MM.1S (cell line): ENCODE results near the gene CFAP70.

Source experiments
- DNase-seq: peaks from one replicate; pipeline ENCODE4 v3.0.0-alpha.2; 2015
- H2AFZ ChIP-seq: fragments of 300-600 bp; sonication (generic); 2 replicates; pipeline ENCODE4 v1.6.0; 2016; ENCODE audit warnings: antibody characterized with exemption, low read length
- H3F3A ChIP-seq: fragments of 300-600 bp; sonication (generic); 2 replicates; pipeline ENCODE4 v1.6.1; 2016; ENCODE audit warnings: mild to moderate bottlenecking, antibody characterized with exemption, low read length, moderate library complexity, mixed read lengths; ENCODE audit not compliant: insufficient read depth
- H3K27ac ChIP-seq: fragments of 300-600 bp; sonication (generic); 2 replicates; pipeline ENCODE4 v1.5.1; 2016; ENCODE audit warnings: mild to moderate bottlenecking, low read length
- H3K27me3 ChIP-seq: fragments of 300-600 bp; sonication (generic); replicated peaks from 2 replicates; pipeline ENCODE4 v1.6.0; 2016; ENCODE audit warnings: low read length; ENCODE audit not compliant: insufficient read depth
- H3K36me3 ChIP-seq: fragments of 300-600 bp; sonication (generic); replicated peaks from 2 replicates; pipeline ENCODE4 v1.6.1; 2016; ENCODE audit warnings: mild to moderate bottlenecking, low read length, mixed read lengths; ENCODE audit not compliant: insufficient read depth
- H3K4me1 ChIP-seq: fragments of 300-600 bp; sonication (generic); 2 replicates; pipeline ENCODE4 v1.6.1; 2016; ENCODE audit warnings: low read length, mixed read lengths
- H3K4me2 ChIP-seq: fragments of 300-600 bp; sonication (generic); 2 replicates; pipeline ENCODE4 v1.6.0; 2016; ENCODE audit warnings: low read depth, low read length
- H3K4me3 ChIP-seq: fragments of 300-600 bp; sonication (generic); 2 replicates; pipeline ENCODE4 v1.5.1; 2016; ENCODE audit warnings: low read length, mixed read lengths
- H3K79me2 ChIP-seq: fragments of 300-600 bp; sonication (generic); 2 replicates; pipeline ENCODE4 v1.6.1; 2016; ENCODE audit warnings: mixed run types, low read length, mixed read lengths
- H3K9ac ChIP-seq: fragments of 300-600 bp; sonication (generic); 2 replicates; pipeline ENCODE4 v1.6.1; 2016; ENCODE audit warnings: low read length, mixed read lengths
- H3K9me2 ChIP-seq: fragments of 300-600 bp; sonication (generic); replicated peaks from 2 replicates; pipeline ENCODE4 v1.6.1; 2016; ENCODE audit warnings: mild to moderate bottlenecking, low read length, mixed read lengths; ENCODE audit not compliant: insufficient read depth
- H3K9me3 ChIP-seq: fragments of 300-600 bp; sonication (generic); replicated peaks from 2 replicates; pipeline ENCODE4 v1.6.1; 2016; ENCODE audit warnings: mild to moderate bottlenecking, low read length, mixed read lengths; ENCODE audit not compliant: insufficient read depth
- H4K20me1 ChIP-seq: fragments of 300-600 bp; sonication (generic); 2 replicates; pipeline ENCODE4 v1.6.1; 2016; ENCODE audit warnings: mild to moderate bottlenecking, low read length, moderate library complexity, mixed read lengths; ENCODE audit not compliant: insufficient read depth
- EZH2 ChIP-seq: fragments of 300-600 bp; sonication (generic); optimal IDR thresholded peaks from 2 replicates; pipeline ENCODE3; 2017; ENCODE audit warnings: low read depth, mild to moderate bottlenecking, antibody characterized with exemption, low read length, mixed read lengths
- EZH2phosphoT487 ChIP-seq: fragments of 300-600 bp; sonication (generic); IDR thresholded peaks from 2 replicates; pipeline ENCODE4 v1.6.1; 2018; ENCODE audit warnings: antibody characterized with exemption, low read length
- TF ChIP-seq, protein P1 (sequence below): fragments of 300-600 bp; sonication (generic); IDR thresholded peaks from 2 replicates; pipeline ENCODE4 v1.5.1; 2016; ENCODE audit warnings: antibody characterized with exemption, low read length, mixed read lengths

CFAP70 gene

GRCh38 chr10:73247509-73248258 is 111.0 kb downstream of the CFAP70 start:
- peak; percentile 39 for DNase-seq
- peak overlapping the region; percentile 88 for H3K4me3 ChIP-seq
- H3K4me2 ChIP-seq: peak overlapping the region; percentile 83
- H3K36me3 ChIP-seq: peaks cover 13% of the 10 kb centered on the region
- H3K27ac ChIP-seq: peak overlapping the region; percentile 94
- H4K20me1 ChIP-seq: 0 out of 2 replicates have a peak, but pooled peaks cover 9% of the 10 kb centered on the region
- no peaks in the 10 kb centered on the region for H3K9me2 ChIP-seq
- H3K27me3 ChIP-seq: no peaks in the 10 kb centered on the region
- H3K9me3 ChIP-seq: no peaks in the 10 kb centered on the region
- peaks cover 28% of the 10 kb centered on the region for H3K4me1 ChIP-seq
- H2AFZ ChIP-seq: peak overlapping the region; percentile 37
- TF ChIP-seq, protein P1, sequence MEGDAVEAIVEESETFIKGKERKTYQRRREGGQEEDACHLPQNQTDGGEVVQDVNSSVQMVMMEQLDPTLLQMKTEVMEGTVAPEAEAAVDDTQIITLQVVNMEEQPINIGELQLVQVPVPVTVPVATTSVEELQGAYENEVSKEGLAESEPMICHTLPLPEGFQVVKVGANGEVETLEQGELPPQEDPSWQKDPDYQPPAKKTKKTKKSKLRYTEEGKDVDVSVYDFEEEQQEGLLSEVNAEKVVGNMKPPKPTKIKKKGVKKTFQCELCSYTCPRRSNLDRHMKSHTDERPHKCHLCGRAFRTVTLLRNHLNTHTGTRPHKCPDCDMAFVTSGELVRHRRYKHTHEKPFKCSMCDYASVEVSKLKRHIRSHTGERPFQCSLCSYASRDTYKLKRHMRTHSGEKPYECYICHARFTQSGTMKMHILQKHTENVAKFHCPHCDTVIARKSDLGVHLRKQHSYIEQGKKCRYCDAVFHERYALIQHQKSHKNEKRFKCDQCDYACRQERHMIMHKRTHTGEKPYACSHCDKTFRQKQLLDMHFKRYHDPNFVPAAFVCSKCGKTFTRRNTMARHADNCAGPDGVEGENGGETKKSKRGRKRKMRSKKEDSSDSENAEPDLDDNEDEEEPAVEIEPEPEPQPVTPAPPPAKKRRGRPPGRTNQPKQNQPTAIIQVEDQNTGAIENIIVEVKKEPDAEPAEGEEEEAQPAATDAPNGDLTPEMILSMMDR: no peak
- TF ChIP-seq EZH2phosphoT487: no peak
- TF ChIP-seq EZH2: no peak
- peak overlapping the region; percentile 95 for H3K9ac ChIP-seq
- H3K79me2 ChIP-seq: peaks cover 74% of the 10 kb centered on the region
- H3F3A ChIP-seq: peaks cover 36% of the 10 kb centered on the region

DNA sequence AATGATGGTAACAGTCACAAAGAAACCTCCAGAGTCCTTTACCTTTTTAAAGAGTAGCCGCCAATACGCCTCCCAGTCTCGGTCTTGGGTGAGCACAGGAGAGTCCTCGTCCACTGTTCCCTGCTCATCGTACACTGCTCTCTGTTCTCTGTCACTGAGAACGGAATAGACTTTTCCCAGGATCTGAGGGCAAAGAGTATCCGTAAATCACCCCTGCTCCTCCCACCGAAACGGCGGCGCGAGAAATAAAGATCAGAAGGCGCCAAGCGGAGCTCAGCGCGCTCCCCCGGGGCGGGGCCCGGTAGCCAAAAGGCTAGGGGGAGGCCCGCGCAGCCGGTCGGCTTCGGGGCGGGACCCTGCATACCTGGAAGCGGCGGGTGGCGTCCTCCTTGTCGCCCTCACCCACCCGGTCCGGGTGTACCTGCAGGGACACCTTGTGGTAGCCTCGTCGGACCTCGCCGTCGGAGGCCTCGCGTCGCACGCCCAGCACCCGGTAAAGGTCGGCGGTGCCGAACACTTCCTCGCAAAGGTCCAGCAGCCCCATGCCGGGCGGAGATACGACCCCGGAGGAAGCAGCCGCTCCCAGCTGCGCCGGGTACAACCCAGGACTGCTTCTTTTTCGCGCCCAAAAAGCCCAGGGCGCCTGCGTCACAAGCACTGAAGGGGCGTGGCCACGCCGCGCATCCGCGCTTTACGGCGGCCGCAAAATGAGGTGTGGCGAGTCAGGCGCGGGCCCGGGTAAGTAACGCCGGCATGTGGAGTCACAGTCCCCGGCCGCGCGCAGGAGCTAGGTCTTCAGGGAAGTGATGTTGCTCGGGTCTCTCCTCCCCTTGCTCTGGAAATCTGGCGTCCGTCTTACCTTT is 111.8 kb downstream of the CFAP70 start, which contains the start of gene DNAJC9:
DNAJC9 (minus strand) TSS at position 610 of the 863 bp plus-strand sequence; CDS start at position 544, 66 bp downstream.
- Histone ChIP-seq H3K9me3 (no peaks in the 10 kb centered on the region), H3K4me3 (peak within 1 kb of the TSS; percentile 88), H3K4me1 (peaks cover 28% of the 10 kb centered on the region), H4K20me1 (0 out of 2 replicates have a peak, but pooled peaks cover 9% of the 10 kb centered on the region), H3K4me2 (peak within 1 kb of the TSS; percentile 83), H3K9ac (peak within 1 kb of the TSS; percentile 95), H3K79me2 (peaks cover 73% of the 10 kb centered on the region), H3K9me2 (no peaks in the 10 kb centered on the region), H3F3A (peaks cover 35% of the 10 kb centered on the region), H3K27ac (peak within 1 kb of the TSS; percentile 94), H3K27me3 (no peaks in the 10 kb centered on the region), H3K36me3 (peaks cover 18% of the 10 kb centered on the region), H2AFZ (peak within 1 kb of the TSS; percentile 53)
- peak; percentile 95 for DNase-seq
- TF ChIP-seq, protein P1: no peak
- TF ChIP-seq EZH2phosphoT487 (no peak), EZH2 (no peak)

GRCh38 chr10:73246322-73246645 is 112.4 kb downstream of the CFAP70 start:
- DNase-seq: peak; percentile 17
- peak overlapping the region; percentile 94; the same call in 1 of the 2 replicates for H3K27ac ChIP-seq
- peaks cover 71% of the 10 kb centered on the region for H3K79me2 ChIP-seq

More at GRCh38 chr10:73246322-73246645, 112.4 kb downstream of the CFAP70 start:
- peak overlapping the region; percentile 88 for H3K4me3 ChIP-seq
- peak overlapping the region; percentile 83 for H3K4me2 ChIP-seq
- H3K9me2 ChIP-seq: no peaks in the 10 kb centered on the region
- no peaks in the 10 kb centered on the region for H3K27me3 ChIP-seq
- H3K4me1 ChIP-seq: peaks cover 28% of the 10 kb centered on the region
- TF ChIP-seq EZH2phosphoT487: no peak
- no peak for TF ChIP-seq EZH2
- TF ChIP-seq, protein P1: no peak
- H3K9ac ChIP-seq: peak overlapping the region; percentile 95
- H4K20me1 ChIP-seq: 0 out of 2 replicates have a peak, but pooled peaks cover 9% of the 10 kb centered on the region
- H3F3A ChIP-seq: peaks cover 35% of the 10 kb centered on the region
- peaks cover 18% of the 10 kb centered on the region for H3K36me3 ChIP-seq
- H3K9me3 ChIP-seq: no peaks in the 10 kb centered on the region
- H2AFZ ChIP-seq: peak overlapping the region; percentile 53; the same call in 1 of the 2 replicates
